Spleen (tissue), 7 donors: ENCODE results near the gene FANCE.
"Not testable (repeated sequence)": the region's sequence is repeated elsewhere in the genome, so short reads cannot be mapped to it uniquely, and the experiment has no call there.

Source experiments
- CTCF ChIP-seq, 11 experiments: fragments of 200-600 bp in 7 of 11; fragments of 450-650 bp in 4 of 11; sonication (generic) in 4 of 11; IDR thresholded peaks in 8 of 11; conservative IDR thresholded peaks in 3 of 11; 1 replicate in 7 of 11; 2 replicates in 4 of 11; pipeline versions ENCODE4 v1.4.0 to v1.8.0; 2016 to 2021; ENCODE audit warnings: antibody characterized with exemption in 11 of 11, inconsistent platforms in 4 of 11, mild to moderate bottlenecking in 1 of 11
- POLR2A ChIP-seq, 3 donors: fragments of 450-650 bp; IDR thresholded peaks; one replicate each; pipeline ENCODE4 v1.5.1; 2017; ENCODE audit warnings: antibody characterized with exemption in 3 of 3, mild to moderate bottlenecking in 1 of 3
- donor health status: DM: no; HTN: no; CAD: no; lungs with moderate emphysema.
- donor health status: DM: no; HTN: no; CAD: no.
- donor health status: DM: no; HTN: no; CAD: no.

GRCh38 chr6:35515939-35516338, 63.8 kb downstream of the FANCE start:
- not testable (repeated sequence) for TF ChIP-seq POLR2A (IDR thresholded peaks at IDR 0.05); CTCF (IDR thresholded peaks at IDR 0.05 in 8 of 11, conservative IDR thresholded peaks at IDR 0.05 in 3 of 11)
